ENCODE data around the gene RHOV.

- TF ChIP-seq, protein P1, sequence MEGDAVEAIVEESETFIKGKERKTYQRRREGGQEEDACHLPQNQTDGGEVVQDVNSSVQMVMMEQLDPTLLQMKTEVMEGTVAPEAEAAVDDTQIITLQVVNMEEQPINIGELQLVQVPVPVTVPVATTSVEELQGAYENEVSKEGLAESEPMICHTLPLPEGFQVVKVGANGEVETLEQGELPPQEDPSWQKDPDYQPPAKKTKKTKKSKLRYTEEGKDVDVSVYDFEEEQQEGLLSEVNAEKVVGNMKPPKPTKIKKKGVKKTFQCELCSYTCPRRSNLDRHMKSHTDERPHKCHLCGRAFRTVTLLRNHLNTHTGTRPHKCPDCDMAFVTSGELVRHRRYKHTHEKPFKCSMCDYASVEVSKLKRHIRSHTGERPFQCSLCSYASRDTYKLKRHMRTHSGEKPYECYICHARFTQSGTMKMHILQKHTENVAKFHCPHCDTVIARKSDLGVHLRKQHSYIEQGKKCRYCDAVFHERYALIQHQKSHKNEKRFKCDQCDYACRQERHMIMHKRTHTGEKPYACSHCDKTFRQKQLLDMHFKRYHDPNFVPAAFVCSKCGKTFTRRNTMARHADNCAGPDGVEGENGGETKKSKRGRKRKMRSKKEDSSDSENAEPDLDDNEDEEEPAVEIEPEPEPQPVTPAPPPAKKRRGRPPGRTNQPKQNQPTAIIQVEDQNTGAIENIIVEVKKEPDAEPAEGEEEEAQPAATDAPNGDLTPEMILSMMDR (IDR thresholded peaks at IDR 0.05; ENCODE audit: poor library complexity), result no peak
- TF ChIP-seq EZH2phosphoT487 (IDR thresholded peaks at IDR 0.05; ENCODE audit: low read depth, severe bottlenecking, unreplicated experiment), result no peak
These were observed 28.3 kb downstream of the RHOV start for GRCh38 chr15:40845511-40846284.

All from hepatocyte (in vitro differentiated cells).